Endometrial microvascular endothelial cells (primary cell): Measurements from ENCODE around the gene ATP12A. TPM values are rescaled to one million over a fixed set of nuclear protein-coding genes. Genes with fewer than 3 reads are reported as not detected.

Experiments
- in situ Hi-C: cut with HindIII; loops from 2 replicates; pipeline ENCODE4 v1.10.0; 2017; ENCODE audit warnings: low sequenced_read_pairs, low pct_unique_long_range_greater_than_20kb; ENCODE audit errors: inconsistent ontology term
- total RNA-seq: library from RNA; depleted of rRNA; stranded (reverse); fragments of >200 nt; gene quantifications from one replicate; pipeline ENCODE4 v1.2.3, GENCODE V29; 2015; ENCODE audit errors: inconsistent ontology term

The ATP12A gene
- total RNA-seq, 1 donor from 2014 or later: not detected

GRCh38 chr13:24683351-24683750 is 3.1 kb downstream of the ATP12A start:
- in situ Hi-C loops: no loop called here

- in situ Hi-C loops: no loop called here
Observed at GRCh38 chr13:24683838-24684599, 3.8 kb downstream of the ATP12A start.

- in situ Hi-C loops: no loop called here
Observed at GRCh38 chr13:24684600-24684998, 4.4 kb downstream of the ATP12A start.

GRCh38 chr13:24685314-24685713 is 5.1 kb downstream of the ATP12A start:
- in situ Hi-C loops: no loop called here

- in situ Hi-C loops: no loop called here
Observed at GRCh38 chr13:24687611-24688010, 7.4 kb downstream of the ATP12A start.

- in situ Hi-C loops: no loop called here
Observed at GRCh38 chr13:24688111-24688510, 7.9 kb downstream of the ATP12A start.

GRCh38 chr13:24688950-24689349 is 8.7 kb downstream of the ATP12A start:
- in situ Hi-C loops: no loop called here

GRCh38 chr13:24691381-24691780 is 11.2 kb downstream of the ATP12A start:
- in situ Hi-C loops: no loop called here

GRCh38 chr13:24692561-24692960 is 12.4 kb downstream of the ATP12A start:
- in situ Hi-C loops: no loop called here

- in situ Hi-C loops: no loop called here
Observed at GRCh38 chr13:24693862-24694471, 13.8 kb downstream of the ATP12A start.

- in situ Hi-C loops: no loop called here
Observed at GRCh38 chr13:24694907-24695306, 14.7 kb downstream of the ATP12A start.

GRCh38 chr13:24698686-24699085 is 18.5 kb downstream of the ATP12A start:
- in situ Hi-C loops: no loop called here

- in situ Hi-C loops: no loop called here
Observed at GRCh38 chr13:24699541-24699940, 19.3 kb downstream of the ATP12A start.

GRCh38 chr13:24700539-24700938 is 20.3 kb downstream of the ATP12A start:
- in situ Hi-C loops: no loop called here

GRCh38 chr13:24706886-24707585 is 26.8 kb downstream of the ATP12A start:
- in situ Hi-C loops: no loop called here

- in situ Hi-C loops: no loop called here
Observed at GRCh38 chr13:24709186-24709913, 29.1 kb downstream of the ATP12A start.

GRCh38 chr13:24713022-24713421 is 32.8 kb downstream of the ATP12A start:
- in situ Hi-C loops: no loop called here

- in situ Hi-C loops: no loop called here
Observed at GRCh38 chr13:24716011-24716410, 35.8 kb downstream of the ATP12A start.

- in situ Hi-C loops: no loop called here
Observed at GRCh38 chr13:24716446-24716845, 36.2 kb downstream of the ATP12A start.
